T1000 (cell line): ENCODE measurements around the gene KIF3B.
A peak's percentile ranks its signal among the peaks of the same experiment; 100 is the strongest.
"Not testable (repeated sequence)": the region's sequence is repeated elsewhere in the genome, so short reads cannot be mapped to it uniquely, and the experiment has no call there.

ENCODE experiments used
- DNase-seq: peaks from one replicate; lab custom pipeline; 2025; ENCODE audit warnings: mixed read lengths; lab: John Stamatoyannopoulos, UW

KIF3B gene

GRCh38 chr20:32277361-32278198 lies at the start of gene KIF3B:
KIF3B (plus strand) TSS chr20:32277651; CDS start chr20:32309778, 32,127 bp downstream.
- peak; percentile 56 for DNase-seq

- DNase-seq = no peak
Observed at GRCh38 chr20:32227744-32228688, 49.4 kb upstream of the KIF3B start.

- no peak for DNase-seq
Observed at GRCh38 chr20:32229251-32229747, 48.2 kb upstream of the KIF3B start.

GRCh38 chr20:32230707-32231106 lies 46.7 kb upstream of the KIF3B start:
- no peak for DNase-seq

- no peak for DNase-seq
Observed at GRCh38 chr20:32231245-32231644, 46.2 kb upstream of the KIF3B start.

GRCh38 chr20:32231847-32232246 lies 45.6 kb upstream of the KIF3B start:
- no peak for DNase-seq

- DNase-seq = no peak
Observed at GRCh38 chr20:32232326-32232886, 45.0 kb upstream of the KIF3B start.

- DNase-seq = no peak
Observed at GRCh38 chr20:32233286-32233685, 44.2 kb upstream of the KIF3B start.

GRCh38 chr20:32234135-32234808 lies 43.2 kb upstream of the KIF3B start:
- DNase-seq = no peak

GRCh38 chr20:32235331-32236047 lies 42.0 kb upstream of the KIF3B start:
- DNase-seq = no peak

- DNase-seq = no peak
Observed at GRCh38 chr20:32236048-32236533, 41.4 kb upstream of the KIF3B start.

GRCh38 chr20:32236819-32237218 lies 40.6 kb upstream of the KIF3B start:
- no peak for DNase-seq

GRCh38 chr20:32237419-32237818 lies 40.0 kb upstream of the KIF3B start:
- DNase-seq = no peak

- DNase-seq = no peak
Observed at GRCh38 chr20:32238483-32239425, 38.7 kb upstream of the KIF3B start.

- DNase-seq = no peak
Observed at GRCh38 chr20:32240205-32240604, 37.2 kb upstream of the KIF3B start.

GRCh38 chr20:32241807-32242206 lies 35.6 kb upstream of the KIF3B start:
- no peak for DNase-seq

GRCh38 chr20:32244150-32244823 lies 33.2 kb upstream of the KIF3B start:
- no peak for DNase-seq

- no peak for DNase-seq
Observed at GRCh38 chr20:32244959-32245358, 32.5 kb upstream of the KIF3B start.

GRCh38 chr20:32246208-32246607 lies 31.2 kb upstream of the KIF3B start:
- DNase-seq = not testable (repeated sequence)
